HG03521 (cell line): ENCODE results near the gene ELL2.
"Not testable (repeated sequence)": the region's sequence is repeated elsewhere in the genome, so short reads cannot be mapped to it uniquely, and the experiment has no call there.

Source experiments
- ATAC-seq: cut with Tn5 transposase; IDR thresholded peaks from one replicate; pipeline ENCODE4 v1.9.1; 2021; ENCODE audit warnings: mild to moderate bottlenecking, moderate library complexity; ENCODE audit not compliant: unreplicated experiment

Gene ELL2

DNA sequence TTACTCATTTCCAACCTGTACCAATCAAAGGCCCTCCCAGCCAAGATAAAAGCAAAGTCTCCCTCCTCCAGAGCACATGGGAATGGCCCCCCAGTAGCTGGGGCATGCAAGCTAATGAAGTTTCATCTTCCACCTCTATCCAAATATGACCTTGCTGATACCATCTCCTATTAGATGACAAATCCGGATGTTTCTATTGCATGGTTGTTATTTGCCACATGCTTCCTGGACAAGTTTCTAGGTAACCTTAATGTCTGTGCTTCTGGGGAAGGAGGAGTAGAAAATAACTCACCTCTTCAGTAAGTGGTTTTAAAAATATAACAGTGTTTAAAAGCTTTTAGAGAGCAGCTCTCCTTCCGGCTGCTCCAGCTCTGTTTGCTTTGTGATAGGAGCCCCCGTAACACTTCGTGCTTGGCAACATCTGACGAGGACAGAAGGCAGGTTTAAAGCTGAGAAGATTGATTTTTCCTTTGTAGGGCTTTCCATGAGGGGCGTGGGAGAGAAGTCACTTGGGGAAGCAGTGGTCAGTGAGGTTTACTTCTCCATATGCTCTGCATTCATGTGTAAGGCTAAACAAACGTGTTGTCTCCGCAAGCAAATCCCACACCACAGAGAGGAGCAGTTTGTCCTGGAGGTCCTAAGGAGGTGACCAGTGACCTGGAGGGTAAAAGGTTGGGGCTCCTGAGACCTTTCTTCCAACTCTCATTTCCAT lies 98.8 kb downstream of the ELL2 start:
- ATAC-seq, result no peak

DNA sequence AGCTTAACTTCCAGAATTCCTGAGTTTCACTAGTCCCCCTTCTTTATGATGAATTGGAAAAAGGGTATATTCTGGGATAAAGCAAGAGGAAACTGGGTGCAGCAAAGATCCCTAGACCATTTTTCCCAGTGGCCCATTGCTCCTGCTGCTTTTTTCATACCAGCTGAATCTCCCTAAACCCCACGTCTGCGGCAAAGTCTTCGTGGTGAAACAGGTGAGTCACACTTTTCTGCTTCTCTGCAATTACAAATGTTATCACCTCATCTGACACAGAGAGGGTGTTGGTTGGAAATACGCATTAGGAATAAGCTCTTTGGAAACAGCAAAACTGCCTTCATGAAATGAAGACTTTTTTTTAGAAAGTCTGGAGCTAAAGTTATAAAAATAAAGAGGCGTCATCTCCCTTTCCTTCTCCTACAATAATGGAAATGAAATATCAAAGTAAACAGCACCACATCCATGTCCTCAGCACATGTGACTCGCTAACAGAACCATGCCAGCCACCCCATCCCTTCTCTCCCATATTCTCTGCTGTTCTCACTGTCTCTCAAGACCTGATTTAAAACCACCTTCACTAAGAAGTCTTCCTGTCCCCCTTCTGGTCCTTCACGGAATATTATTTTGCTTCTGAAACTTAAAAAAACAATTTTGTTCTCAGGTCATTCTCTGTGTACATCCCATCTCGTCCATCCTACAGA lies 99.6 kb downstream of the ELL2 start:
- no peak for ATAC-seq

DNA sequence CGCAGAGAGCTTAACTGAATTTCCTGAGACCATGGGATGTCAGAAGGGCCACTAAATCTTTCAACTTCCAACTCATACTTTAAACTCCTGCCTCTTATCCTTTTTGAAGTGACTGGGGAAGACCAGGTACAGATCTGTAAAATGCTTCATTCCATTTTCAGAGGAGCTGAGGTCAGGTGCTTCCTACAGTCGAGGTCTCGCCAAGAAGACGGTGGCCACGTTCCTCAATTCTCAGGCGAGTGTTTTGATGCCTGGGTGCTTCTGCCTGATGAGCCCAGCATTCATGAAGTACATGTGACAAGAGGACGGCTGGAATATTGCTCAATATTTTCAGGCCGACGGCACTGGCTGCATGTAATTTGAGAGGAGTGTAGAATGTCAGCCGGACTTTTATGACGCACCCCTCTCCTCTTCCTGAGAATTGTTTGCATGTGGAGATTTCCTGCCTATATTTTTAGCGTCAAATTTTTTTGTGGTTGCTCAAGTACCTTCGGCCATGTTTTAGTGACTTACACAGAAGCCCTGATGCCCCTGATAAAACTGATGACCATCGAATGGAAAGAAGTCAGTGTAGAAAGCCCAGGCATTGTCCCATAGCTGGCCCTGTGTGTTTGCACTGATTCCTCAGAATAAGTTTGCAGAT lies 100.3 kb downstream of the ELL2 start:
- no peak for ATAC-seq

DNA sequence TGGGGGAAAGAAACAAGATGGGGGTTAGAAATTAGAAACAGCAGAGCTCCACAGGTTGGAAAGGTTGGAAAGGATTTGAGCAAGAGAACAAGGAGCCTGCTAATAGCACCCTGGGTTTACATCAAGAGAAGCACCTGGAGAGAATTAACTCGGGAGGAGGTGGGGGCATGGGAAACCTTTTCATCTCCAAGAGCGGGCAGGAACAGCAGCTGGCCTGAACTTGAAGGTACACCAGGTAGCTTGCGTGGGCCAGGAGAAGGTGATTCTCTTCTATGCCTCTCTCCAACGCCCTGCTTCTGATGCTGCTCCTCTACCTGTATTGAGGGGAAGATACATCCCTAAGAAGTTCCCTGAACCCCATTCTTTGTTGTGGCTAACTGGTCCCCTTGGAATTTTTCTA lies 102.0 kb downstream of the ELL2 start:
- no peak for ATAC-seq

DNA sequence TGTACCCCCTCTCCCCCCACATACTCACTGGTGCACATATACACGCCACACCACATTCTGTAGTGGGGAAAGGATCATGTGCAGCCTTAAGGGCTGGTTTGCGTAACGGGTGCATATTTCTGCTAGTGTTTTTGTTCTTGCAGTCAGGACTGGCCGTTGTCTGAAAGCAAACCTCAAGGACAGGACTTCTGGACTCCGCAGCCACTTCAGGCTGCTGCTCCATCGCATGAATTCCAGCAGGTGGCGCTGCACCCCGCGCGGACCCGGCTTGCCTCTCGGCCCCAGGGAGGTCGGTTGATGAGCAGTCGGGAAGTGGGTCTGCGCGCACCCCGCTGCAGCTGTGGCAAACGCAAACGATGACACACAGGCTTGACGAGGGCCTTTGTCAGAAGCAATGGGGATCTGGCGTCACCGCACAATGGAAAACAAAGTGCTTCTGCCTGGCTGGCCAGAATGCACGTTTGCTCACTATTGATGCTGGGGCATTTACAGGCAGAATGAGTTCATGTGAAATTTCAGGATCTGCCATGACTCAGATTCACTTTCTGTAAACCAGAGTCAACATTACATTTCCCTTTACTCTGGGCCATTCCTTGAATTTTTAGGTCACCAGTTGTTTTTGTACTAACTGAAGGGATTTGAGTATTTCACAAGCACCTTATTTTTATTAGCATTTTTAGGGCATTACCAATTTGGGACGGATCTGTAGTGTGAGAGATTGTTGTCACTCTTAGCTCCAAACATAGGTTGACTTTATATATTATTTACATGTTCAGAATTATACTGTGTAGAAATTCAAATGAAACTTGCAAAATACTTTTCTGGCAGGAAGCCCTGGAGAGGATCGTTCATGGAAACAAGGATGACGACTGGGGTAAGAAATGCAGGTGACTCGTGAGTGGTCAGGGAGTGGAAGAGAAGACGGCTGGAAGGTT lies 102.7 kb downstream of the ELL2 start:
- ATAC-seq, result peak; percentile 95

DNA sequence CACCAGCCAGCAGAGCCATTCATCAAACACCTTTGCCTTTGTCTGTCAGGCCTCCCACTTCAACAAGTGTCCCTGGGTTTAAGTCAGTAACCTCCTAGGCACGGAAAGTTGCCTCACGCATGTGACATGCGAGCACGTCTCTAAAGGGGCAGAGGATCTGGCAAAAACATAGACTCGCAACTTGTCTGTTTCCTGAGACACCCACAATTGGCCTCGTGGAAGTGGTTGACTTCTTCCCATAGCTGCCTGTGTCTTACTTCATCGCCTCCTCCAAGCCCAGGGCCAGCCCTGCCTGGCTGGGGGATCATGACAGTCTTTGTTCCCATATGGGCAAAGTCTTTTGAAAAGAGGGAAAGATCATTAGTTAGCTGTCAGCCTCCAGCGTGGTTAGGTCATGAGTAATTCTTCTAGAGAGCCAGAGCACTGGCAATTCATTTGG lies 103.6 kb downstream of the ELL2 start:
- ATAC-seq, result no peak

DNA sequence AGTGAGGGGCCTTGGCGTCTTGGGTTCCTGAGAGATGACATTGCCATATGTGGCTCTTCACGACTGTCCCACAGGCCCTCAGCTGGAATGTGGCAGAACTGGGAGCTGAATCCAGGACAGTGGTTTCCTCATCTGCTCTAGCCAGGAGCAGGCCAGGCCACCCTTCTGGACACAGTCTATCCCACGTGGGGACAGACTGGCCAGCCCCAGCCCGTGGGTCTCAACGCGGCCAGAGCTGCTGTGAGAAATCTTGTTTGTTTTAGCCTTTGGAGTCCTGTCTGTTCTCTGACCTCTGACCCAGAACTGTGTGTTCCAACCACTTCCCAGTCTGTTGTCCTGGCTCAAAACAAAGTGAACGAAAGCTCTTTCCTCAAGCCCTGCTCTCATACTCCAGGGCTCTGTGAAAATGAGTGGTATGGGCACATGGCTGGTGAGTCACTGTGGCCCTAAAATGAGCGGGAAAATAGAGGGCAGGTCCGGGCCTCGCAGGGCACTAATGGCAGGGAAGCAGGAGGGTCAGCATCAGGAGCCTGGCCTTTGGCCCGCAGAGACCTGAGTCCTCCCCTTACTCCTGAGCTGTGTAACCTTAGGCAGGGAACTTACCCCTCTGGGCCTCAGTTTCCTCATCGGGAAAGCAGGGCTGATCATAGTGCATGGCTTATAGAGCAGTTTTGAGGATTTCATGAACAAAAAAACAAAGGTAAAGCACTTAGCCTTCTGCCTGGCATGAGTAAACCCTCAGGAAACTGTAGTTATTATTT lies 104.3 kb downstream of the ELL2 start:
- no peak for ATAC-seq

DNA sequence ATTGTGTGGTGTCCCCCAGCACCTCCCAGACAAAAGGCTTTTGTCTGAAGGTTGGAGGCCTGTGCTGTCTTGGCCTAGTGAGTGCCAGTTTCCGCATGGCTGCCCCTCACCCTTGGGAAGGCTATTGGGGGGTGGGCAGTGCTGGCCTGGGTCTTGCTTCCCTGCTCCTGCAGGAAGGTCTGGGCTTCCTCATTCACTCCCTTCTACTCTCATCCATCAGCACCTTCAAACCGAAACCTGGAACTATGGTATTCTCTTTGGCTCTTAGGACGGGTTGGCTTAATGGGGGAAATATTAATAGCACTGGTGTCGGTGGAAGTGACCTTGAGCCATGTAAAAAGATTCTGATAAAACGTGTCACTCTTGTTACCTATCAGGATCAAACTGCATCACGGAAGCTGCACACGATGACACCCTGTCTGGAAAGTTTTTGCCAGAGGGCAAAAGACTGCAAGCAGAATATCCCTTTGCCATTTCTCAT lies 105.1 kb downstream of the ELL2 start:
- ATAC-seq, result no peak

DNA sequence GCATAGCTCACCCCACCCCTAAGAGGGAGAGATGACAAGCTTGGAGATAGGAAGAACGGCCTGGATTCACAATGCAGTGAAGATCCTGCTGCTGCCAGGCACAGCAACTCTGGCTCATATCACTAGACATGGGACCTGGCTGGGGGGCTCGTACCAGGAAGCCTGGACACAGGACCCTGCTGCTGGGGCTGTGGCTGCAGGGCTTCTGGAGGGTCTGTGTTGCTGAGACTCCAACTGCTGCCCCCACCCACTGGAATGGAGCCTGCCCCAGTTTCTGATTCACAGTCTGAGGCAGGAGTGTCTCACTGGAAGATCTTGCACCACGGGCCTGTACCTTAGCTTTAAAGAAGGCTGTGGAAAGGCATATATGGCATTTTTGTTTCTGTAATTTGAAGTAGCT lies 108.2 kb downstream of the ELL2 start:
- ATAC-seq, result no peak

DNA sequence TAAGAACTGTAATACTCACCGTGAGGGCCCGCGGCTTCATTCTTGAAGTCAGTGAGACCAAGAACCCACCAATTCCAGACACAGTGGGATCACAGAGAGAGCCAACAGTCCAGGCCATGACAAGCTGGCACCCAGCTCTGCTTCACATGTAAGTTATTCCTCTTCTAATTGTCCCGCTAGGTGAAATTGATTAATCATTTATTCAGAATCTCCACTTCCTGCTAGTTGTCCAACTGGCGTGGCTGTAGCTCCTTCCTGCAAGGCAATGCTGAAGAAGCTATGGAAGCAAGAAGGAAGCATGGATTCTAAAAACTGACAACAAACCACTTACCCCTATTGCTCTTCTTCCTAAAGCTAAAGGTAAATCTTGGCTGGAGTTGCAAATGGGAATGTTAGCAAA lies 109.1 kb downstream of the ELL2 start:
- no peak for ATAC-seq

DNA sequence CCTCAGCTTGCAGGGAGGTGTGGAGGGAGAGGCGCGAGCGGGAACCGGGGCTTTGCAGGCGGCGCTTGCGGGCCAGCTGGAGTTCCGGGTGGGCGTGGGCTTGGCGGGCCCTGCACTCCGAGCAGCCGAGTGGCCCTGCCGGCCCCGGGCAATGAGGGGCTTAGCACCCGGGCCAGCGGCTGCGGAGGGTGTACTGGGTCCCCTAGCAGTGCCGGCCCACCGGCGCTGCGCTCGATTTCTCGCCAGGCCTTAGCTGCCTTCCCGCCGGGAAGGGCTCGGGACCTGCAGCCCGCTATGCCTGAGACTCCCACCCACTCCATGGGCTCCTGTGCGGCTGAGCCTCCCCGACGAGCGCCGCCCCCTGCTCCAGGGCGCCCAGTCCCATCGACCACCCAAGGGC lies 110.5 kb downstream of the ELL2 start:
- not testable (repeated sequence) for ATAC-seq

DNA sequence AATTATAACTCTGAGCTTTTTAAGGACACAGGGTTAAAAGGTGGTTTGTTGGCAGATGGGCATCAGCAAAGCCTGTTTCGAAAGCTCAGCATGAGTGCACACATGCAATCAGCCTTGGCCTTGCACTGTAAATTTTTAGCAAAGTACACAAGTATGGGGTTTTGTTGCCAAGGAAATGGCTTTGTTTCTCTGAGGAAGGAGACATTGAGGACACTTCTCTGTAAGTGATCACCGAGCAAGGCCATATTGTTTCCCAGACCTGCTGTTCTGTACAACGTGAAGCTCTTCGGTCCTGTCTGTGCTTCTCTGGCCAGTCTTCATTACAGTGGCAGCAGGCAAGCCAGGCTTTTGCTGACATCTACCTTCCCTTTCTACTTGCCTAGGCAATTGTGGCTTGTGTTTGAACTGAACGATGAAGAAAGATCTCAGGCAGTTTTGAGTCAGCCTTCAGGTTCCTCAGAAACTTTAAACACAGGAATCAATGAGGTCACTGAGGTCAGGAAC lies 111.2 kb downstream of the ELL2 start:
- no peak for ATAC-seq

DNA sequence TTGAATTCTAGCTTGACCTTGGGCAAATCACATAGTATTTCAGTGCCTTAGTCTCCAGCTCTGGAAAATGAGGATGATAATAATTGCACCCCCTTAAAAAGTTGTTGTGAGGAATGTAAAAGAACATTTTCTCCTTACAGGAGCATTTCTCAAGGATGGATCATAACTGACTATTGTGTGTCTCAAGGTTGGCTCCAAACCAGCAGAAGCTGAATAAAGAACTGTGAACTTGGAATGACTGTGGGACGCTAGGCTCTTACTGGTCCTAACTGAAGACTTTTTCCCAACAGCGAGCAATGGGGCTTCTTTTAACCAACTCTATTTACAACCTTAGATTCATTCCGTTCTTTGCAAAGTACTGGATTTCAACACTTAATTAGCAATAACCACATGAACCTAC lies 113.0 kb downstream of the ELL2 start:
- ATAC-seq, result no peak

DNA sequence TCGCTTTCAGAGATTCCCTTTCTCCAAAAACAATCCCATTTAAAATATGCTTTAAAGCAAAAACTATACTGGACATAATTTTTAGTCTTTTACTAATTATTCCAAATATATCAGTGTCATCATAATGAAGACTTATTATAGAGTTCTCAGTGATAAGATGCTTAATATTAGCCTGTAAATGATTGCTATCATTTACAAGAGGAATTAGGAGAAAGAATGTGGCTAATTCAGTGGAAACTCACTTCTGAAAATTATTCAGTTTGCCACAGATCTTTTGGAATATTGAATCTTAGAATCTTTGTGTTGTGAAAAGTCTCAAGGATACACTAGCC lies 114.4 kb downstream of the ELL2 start:
- no peak for ATAC-seq

DNA sequence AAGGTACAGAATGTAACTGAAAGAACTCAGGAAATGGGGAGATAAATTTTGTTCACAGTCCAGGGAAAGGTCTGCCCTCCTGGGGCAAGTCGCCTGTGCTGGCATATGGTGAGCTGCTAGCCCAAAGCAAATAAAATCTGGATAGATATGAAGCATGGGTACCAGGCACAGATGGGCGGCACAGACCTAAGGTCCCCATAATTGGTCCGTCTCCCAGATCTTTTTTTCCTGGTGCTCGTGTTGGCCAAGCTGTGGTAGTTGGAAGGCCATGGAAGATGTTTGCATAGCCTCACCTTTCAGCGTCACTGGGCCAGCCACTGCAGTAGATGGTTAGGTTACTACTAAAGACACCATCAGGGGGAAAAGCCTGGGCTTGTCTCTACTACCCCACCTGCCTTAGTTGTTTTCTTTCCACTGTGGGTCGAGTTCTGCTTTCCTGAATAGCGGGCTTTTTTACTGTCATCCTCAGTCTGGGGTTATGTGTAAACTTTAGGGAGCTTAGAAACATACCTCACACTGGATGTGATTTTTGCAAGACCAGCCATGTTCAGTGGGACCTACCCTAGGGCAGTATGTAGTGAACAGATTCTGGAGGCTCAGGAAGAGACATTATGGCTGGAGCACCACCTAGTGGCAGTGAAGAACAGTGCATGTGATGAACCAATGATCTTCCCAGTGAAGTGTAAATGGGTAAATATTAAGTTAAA lies 114.9 kb downstream of the ELL2 start:
- peak; percentile 48 for ATAC-seq

DNA sequence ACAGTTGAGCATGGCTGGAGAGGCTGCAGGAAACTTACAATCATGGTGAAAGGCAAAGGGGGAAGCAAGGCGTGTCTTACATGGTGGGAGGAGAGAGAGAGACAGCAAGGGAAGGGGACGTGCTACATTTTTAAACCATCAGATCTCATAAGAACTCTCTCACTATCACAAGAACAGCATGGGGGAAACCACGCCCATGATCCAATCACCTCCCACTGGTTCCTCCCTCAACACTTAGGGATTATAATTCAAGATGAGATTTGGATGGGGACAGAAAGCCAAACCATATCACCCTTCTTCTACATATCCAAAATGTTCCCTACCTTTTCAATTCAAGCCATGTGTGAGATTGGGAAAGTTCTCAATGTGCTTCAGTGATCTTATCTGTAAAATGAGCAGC lies 116.3 kb downstream of the ELL2 start:
- ATAC-seq, result no peak

DNA sequence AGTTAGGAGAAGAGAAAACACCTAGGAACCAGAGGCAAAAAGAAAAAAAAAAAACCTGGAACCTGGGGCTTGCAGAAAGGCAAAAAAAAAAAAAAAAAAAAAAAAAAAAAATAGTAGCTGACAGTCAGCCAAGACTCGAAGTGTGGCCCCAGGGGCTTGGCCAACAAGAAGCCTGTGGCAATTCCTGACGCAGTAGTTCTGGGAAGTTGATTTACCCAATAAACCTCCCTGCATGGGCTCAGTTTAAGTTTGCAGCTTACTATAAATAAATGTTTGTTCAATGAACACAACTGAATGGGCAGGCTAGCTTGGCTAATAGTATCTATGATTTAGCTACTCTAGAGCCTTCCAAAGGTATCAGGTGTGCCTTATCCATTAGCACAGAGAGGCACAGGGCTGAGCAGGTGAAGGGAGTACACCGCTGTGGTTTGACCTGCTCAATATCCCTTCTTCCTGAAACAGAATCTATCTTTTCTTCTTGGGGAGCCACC lies 117.9 kb downstream of the ELL2 start:
- no peak for ATAC-seq

DNA sequence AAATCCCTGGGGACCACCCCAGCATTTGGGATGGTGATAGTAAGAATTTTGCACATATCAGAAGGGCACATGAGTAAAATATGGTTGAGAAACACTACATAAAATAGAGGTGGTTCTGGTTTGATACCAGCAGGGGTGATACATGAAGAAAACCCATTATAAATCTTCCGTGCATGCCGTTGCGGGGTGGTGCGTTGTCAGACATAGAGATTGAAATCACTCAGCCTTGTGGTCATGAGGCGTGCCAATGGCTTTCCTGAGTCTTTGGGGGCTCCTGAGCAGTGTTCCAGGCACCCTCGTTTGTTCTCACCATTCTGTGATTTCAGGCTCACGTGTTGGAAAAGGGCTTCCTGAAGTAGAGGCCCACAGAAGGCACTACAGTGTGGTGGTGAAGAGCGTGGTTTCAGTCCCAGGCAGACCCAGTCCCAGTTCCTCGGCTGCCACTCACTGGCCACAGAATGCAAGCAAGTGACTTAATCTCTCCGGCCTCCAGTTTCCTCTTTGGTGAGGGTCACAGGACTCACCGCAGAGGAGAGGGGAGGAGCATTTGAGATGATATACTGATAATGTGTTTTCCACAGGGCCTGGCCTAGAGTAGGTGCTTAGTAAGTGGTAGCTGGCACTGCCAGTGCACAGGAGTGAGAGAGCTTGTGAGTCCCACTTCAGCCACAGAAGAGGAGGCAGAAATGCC lies 118.7 kb downstream of the ELL2 start:
- peak; percentile 70 for ATAC-seq
